ENCODE results near the gene KIF25.

KIF25 gene

GRCh38 chr6:168037242-168037641 lies 39.8 kb downstream of the KIF25 start:
- no peak for DNase-seq (ENCODE audit: low read depth)

DNA sequence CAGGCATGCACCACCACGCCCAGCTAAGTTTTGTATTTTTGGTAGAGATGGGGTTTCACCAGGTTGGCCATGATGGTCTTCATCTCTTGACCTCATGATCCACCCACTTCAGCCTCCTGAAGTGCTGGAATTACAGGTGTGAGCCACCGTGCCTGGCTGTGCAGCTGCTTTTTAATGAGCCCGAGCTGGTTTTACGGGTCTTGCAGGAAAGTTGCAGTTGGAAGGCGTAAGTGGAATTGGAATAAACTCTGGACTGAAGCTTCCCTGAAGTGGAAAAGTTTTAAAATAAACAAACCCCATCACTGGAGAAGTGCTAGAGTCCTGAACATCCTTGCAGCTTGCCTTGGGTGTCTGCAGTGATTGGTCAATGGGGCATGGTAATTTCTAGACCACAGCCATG lies 40.4 kb downstream of the KIF25 start:
- no peak for DNase-seq (ENCODE audit: low read depth)

DNA sequence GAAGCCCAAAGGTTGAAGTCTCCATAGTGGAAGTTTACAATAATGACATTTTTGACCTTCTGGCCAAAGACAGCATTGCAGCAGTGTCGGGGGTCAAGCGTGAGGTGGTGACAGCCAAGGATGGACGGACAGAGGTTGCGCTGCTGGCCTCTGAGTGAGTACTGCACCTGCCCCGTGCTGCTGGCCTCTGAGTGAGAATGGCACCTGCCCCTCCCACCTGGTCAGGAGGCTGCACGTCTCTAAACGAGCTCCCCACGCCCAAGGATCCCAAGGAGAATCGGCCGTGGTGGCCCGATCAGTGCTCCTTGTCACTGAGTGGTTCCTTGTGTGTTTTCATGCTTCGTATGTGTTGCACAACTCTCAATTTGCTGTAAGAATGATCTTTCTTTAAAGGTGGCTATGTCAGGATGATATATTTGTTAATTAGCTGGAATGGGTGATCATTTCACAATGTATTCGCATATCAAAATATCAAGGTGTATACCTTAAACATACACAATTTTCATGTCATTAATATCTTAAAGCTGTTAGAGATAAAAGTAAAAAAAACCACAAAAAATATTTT lies 41.2 kb downstream of the KIF25 start:
- DNase-seq (ENCODE audit: low read depth) = no peak

GRCh38 chr6:168039301-168039700 lies 41.8 kb downstream of the KIF25 start:
- DNase-seq (ENCODE audit: low read depth) = no peak

GRCh38 chr6:168039849-168040248 lies 42.4 kb downstream of the KIF25 start:
- DNase-seq (ENCODE audit: low read depth) = no peak

DNA sequence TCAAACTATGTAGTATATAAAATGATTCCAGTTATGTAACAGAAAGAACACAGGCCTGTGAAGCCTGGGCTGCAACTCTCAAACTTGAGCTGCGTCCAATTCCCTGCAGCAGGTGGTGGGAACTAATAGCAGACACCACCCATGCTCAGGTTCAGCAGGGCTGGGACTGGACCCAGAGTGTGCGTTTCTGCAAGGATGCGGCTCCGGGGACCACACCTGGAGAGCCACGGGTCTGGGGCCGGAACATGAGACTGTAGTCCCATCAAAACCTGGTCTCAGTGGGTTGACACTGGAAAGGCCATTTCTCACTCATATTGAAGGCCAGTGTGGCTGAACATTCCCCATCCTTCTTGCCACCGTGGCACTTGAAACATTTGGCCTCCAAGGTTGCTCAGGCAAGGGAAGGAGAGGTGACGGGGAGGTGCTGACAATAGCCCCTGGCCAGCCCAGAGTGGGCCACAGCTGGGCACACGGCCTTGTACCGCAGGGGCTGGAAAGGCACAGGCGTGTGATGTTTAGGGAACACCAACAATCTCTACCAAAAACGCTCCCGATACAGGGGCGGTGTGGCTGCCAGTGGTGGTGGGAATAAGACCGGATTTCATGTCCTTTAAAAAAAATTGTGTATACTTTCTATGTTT lies 43.5 kb downstream of the KIF25 start:
- DNase-seq (ENCODE audit: low read depth) = no peak

GRCh38 chr6:168041928-168042327 lies 44.5 kb downstream of the KIF25 start:
- DNase-seq (ENCODE audit: low read depth) = no peak

GRCh38 chr6:168042426-168043192 lies 45.1 kb downstream of the KIF25 start:
- DNase-seq (ENCODE audit: low read depth) = no peak

DNA sequence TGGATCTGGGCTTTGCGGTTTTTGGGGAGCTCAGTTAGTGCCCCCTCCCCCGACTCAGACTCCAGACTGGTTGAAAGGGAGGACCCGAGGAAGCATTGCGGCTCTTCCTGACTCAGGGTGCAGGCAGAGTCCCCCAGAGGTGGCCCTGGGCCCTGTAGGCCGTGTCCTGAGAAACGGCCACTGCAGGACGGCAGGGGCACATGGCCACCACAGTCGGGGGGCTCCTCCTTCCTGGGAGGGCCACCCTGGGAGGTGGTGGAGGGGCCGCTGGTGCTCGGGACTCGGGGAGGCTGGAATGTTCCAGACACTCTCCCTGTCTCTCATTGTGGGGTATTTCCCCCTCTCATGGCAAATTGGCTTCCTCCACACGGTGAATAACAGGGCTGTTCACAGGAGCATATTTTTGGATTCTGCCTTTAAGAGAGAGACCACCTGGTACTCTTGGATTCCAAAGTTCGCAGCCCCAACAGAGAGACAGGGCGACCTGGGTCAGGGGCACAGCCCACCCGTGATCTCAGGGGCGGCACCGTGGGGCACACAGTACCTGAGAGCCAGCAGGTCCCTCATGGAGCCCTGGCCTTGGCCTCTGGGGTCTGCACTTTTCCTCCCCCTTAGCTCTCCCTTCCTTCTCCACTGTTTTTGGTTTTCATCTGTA lies 45.8 kb downstream of the KIF25 start:
- DNase-seq (ENCODE audit: low read depth) = no peak

DNA sequence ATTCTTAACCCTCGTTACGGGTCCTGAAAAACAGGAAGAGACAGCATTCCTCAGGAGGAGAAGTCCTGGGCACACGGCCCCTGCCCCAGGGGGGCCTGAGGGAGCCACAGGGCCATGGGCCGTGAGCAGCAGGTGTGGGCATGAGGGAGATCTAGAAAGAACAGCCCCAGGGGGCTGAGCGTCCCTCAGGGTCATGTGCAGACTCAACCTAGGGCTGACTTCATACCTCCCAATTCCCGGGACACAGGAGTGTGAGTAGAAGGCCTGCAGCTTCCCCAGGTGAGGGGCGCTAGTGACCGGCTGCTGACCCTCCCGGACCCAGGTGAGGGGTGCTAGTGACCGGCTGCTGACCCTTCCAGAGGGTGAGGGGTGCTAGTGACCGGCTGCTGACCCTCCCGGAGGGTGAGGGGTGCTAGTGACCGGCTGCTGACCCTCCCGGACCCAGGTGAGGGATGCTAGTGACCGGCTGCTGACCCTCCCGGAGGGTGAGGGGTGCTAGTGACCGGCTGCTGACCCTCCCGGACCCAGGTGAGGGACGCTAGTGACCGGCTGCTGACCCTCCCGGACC lies 46.5 kb downstream of the KIF25 start:
- no peak for DNase-seq (ENCODE audit: low read depth)

GRCh38 chr6:168044521-168045130 lies 47.2 kb downstream of the KIF25 start:
- no peak for DNase-seq (ENCODE audit: low read depth)

GRCh38 chr6:168045141-168045691 lies 47.7 kb downstream of the KIF25 start:
- no peak for DNase-seq (ENCODE audit: low read depth)

GRCh38 chr6:168045706-168046620 lies 48.5 kb downstream of the KIF25 start:
- no peak for DNase-seq (ENCODE audit: low read depth)

- DNase-seq (ENCODE audit: low read depth) = no peak
Measured at GRCh38 chr6:168046696-168047095, 49.2 kb downstream of the KIF25 start.

DNA sequence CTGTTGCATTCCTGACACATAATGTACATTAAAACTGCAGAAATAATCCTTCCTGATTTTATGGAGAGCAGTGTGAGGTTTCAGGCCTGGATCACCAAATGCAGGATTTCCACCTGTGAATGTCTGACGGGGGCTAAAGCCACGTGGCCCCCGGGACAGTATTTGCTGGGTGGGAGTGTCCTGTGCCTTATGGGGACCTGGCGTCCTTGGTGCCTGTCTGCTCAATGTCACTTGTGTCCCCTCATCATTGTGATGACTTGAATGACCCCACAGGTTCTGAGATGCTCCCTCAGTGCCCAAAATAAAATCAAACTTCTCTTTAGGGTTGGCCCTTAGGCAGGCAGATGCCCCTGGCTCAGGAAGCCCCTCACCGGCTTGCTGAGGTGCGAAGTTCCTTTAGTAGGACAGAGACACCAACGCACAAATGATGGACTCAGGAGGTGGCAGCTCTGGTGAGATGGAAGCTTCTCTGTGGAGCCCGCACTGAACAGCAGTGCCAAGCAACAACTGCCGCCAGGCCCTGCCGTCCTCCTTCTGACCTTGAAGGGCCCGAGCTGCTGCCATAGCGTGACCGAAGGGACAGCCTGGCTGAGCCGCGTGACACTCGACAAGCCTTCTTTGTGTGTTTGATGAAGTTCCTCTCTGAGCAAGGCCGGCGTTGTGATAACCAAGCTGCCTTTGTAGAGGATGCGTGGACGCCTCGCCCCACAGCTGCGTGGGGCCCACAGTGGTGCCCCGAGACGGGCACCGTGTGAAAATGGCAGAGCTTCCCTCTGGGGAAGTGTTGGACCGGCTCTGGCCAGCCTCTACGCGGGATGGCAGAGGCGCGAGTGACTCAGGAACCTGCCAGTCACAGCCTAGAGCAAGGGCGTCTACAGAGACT lies 50.6 kb downstream of the KIF25 start:
- no peak for DNase-seq (ENCODE audit: low read depth)

GRCh38 chr6:168048724-168049025 lies 51.2 kb downstream of the KIF25 start:
- no peak for DNase-seq (ENCODE audit: low read depth)

- DNase-seq (ENCODE audit: low read depth) = no peak
Measured at GRCh38 chr6:168049277-168049676, 51.8 kb downstream of the KIF25 start.

DNA sequence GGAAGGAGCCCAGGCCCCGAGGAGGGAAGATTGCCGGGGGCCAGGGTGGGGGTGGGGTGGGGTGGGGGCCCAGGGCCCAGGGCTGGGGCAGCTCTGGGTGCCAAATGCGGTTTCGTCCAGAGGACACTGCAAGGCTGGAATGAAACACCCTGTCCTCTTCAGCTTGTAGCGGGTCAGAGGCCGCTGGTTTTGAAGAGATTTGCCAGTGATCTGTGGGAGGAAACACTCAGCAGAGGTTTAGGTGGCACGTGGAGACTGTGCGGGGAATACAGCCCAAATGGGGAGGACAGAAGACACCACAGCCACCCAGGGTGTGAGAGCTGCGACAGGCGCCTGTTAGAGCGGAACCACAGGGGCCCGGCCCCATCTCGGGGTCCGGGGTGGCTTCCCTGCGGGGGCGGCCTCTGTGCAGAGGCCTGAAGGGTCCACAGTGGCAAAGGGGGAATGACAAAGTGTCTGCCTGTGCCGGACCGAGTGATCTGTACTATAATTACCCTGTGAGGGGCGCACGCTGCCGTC lies 52.3 kb downstream of the KIF25 start:
- DNase-seq (ENCODE audit: low read depth) = no peak

DNA sequence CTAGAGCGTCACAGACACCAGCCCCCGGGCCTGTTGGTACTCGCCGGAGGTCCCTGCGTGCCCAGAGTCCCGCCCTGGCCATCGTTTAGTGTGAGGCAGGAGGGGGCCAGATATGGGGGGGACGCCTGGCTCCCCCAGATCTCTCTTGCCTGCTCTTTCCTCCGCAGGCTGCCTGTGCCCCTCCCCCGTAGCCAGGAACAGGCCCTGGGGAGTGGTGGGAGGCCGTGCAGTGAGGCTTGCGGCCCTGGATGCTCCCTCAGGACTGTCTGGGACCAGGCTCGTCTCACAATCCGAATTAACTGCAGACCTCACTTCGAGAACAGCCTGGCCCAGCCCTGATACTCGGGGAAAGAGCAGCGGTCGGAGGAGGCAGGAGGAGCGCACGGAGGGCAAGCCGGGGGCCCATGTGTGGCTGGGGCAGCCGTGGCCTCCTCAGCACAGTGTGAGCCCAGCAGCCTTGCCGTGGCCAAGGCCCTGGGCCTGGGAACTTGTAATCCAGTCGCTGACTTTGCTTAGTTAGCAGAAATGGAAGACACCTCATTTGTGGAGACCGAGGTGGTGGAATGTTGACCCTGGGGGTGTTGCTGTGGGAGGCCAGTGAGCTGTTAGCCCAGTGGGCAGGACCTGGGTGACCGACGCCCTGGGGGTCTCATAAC lies 52.9 kb downstream of the KIF25 start:
- no peak for DNase-seq (ENCODE audit: low read depth)

All from GM04504 (cell line).